GM18499 (cell line): Measurements from ENCODE around the gene ZMAT5.

Experiments
- ATAC-seq: cut with Tn5 transposase; IDR thresholded peaks from one replicate; pipeline ENCODE4 v1.9.1; 2021; ENCODE audit warnings: moderate number of reproducible peaks; ENCODE audit not compliant: insufficient read depth, unreplicated experiment

Gene ZMAT5

DNA sequence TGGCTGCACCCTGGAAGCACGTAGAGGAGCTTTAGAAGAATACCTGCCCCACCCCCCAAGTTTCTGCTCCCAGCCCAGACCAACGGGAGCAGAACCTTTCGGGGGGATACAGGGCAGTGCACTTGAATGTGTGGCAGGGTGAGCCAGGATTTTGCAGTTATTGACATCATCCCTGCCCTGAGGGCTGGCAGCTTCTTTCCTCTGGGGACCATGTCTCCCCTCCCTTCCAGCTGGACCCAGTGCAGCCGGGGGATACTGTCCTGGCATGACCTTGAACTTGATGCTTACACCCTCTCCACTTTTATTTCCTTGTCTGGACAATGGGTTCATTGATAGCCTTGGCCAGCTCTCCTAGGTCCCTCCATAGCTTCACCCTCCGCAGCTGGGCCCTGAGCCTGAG is 51.1 kb downstream of the ZMAT5 start:
- no peak for ATAC-seq

DNA sequence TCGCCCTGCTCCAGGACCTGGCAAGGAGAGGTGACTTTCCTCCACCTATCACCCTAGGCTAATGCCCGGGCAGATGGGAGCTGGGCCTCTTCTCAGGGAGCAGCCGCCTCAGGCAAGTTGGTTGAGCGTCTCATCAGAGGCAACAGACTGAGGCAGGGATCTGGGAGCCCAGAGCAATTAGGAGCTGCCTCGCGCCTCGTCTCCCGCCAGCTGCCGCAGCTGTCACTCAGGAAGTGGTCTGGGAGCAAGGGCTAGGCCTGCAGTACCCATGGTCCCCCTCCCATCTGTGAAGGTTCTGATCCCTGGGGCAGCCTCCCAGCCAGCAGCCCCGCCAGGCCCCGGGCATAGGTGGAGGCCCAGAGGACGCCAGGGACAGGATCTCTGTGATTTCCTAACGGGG is 51.6 kb downstream of the ZMAT5 start:
- ATAC-seq = no peak

DNA sequence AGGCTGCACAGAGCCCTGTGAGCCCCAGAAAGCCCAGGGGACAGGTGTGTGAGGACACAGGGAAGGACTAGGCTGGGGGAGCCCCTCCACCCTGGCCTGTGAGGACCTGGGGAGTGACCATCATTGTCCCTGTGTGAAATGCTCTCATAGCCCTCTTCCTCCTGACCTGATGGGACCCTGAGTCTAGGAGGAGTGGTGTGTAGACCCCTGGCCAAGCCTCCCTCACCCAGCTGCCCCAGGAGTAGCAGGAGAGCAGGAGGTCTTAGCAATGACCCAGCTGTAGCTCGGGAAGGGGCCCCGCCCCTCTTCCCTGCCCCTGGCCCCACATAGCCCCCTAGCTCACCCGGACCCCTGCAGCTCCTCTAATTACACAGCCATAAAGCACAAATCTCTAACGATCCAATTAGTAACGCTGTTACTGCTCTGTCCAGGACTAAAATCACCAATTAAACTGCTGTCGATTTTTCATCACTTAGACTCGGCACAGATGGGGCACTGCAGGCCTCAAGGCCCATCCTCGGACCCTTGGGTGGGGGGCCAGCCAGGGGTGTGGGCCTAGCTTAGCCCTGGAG is 53.6 kb downstream of the ZMAT5 start:
- ATAC-seq = no peak

DNA sequence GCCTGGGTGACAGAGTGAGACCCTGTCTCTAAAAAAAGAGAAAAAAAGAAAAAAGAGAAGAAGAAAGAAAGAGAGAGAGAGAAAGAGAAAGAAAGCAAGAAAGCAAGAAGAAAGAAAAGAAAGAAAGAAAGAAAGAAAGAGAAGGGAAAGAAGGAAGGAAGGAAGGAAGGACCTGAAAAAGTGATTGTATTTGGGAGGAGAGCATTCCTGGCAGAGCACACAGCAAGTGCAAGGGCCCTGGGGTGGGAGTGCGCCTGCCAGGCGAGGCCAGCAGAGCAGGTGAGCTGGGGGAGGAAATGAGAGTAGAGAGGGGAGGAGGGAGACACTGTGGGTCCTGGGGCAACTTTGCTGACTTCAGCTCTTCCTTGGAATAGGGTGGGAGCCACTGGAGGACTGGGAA is 54.7 kb downstream of the ZMAT5 start:
- no peak for ATAC-seq

DNA sequence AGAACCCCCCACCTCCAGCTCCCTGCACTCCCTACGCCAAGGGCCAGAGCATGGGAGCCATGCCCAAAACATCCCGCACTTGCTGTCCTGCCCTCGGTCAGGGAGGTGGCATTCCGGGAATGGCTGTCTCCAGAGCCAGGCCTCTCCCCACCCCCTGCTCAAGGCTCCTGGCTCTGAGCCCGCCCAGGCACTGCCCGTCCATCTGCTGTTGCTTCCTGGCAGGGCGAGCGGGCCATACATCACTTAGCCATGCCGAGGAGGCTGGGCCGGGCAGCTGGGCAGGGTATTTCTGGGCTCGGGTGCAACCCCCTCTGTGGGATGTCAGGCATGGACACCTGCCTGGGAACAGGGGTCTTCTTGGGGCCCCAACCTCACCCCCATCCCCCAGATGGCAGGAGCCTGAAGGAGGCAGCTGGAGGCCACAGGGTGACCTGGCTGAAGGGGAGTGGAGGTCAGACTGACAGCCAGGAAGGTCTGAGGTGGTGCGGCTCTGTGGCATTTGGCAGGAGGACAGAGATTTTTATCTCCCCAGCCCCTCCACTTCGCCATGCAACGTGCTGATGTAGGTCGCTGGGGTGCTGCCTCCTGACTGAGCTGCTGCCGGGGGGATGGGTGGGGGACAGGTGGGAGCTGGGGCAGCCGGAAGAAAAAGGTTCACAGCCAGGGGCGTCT is 55.7 kb downstream of the ZMAT5 start:
- no peak for ATAC-seq

DNA sequence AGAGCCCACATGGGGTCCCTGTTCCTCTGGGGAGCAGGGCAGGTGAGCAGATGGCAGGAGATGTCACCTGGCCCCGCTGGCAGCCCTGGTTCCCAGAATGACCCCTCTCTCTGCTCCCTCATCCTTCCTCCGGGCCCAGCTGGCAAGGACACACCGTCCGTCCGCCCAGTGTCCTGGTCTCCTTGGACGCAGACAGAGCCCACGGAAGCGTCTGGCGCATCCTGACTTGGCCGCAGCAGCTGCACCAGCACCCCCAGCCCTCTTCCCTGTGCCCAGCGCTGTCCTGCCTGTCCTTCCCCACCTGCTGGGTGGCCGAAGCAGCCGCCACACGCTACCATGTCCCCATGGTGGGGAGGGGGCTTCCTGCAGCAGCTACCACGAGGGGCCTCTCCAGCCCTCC is 56.6 kb downstream of the ZMAT5 start:
- no peak for ATAC-seq

DNA sequence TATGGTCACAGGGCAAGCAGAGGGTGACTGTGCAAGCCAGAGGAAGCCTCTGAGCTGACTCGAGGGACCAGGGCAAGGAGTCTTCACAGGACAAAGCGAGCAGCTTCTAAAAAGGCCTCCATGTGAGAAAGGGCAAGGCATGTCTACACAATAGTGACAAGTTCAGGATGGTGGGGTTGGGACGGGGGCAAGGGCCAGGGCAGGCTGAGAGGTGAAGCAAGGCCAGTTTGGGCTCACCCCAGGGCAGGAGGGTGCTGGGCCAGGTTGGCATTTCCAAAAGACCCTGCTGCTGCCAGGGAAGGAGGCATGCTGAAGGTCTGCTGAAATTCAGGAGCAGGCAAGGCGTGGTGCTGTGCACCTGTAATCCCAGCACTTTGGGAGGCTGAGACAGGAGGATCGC is 59.3 kb downstream of the ZMAT5 start:
- ATAC-seq = no peak

DNA sequence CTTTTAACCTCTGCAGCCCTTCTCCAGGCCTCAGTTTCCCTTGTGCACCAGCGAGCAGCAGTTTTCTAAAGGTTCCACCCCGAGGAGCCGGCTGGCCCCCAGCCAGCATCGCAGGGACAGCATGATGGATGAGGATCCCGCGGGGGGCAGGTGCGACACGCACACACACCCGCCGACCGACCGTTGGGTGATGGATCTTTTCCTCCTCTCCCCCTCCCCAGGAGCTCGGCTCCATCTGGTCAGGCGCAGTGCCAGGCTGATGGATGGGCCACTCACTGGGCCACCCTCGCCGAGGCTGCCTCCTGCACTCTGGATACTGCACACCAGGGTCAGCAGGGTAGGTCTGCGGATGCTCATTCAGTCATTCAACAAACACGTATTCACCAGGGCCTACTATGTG is 59.8 kb downstream of the ZMAT5 start:
- ATAC-seq = no peak

DNA sequence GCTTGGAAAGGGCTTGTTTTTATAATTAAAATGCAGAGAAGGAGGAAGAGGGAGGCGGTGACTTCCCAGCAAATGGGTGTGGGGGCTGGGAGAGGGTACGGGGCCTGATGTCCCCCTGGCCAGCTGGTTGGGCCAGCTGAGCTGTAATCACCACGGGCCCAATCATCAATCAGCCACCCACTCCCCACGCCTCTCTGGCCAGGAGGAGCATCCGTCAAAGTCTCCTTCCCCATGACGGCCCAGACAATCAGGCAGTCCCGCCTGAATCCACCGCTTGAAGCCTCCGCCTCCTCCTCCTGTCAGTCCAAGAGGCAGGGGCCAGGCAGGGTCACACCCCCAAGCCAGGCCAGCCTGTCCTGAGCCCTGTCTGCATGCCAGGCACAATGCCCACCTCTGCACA is 60.3 kb downstream of the ZMAT5 start:
- ATAC-seq = no peak

DNA sequence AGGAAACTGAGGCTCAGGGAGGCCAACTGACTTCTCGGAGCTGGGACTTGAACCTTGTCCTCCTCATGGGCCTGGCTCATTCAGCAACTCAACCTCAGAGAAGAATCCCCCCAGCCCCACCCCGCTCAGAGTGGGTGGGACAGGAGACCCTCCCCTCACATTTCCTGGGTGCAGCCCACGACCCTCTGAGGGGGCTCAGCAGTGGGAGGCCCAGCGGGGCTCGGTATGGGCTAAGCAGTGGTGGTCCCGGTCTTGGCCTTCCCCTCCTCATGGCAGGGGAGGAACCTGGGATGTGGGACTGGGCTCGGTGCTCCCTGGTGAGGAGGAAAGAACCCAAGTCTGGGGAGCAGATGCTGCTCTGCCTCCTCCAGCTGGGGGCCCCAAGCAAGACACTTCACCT is 61.2 kb downstream of the ZMAT5 start:
- ATAC-seq = no peak

DNA sequence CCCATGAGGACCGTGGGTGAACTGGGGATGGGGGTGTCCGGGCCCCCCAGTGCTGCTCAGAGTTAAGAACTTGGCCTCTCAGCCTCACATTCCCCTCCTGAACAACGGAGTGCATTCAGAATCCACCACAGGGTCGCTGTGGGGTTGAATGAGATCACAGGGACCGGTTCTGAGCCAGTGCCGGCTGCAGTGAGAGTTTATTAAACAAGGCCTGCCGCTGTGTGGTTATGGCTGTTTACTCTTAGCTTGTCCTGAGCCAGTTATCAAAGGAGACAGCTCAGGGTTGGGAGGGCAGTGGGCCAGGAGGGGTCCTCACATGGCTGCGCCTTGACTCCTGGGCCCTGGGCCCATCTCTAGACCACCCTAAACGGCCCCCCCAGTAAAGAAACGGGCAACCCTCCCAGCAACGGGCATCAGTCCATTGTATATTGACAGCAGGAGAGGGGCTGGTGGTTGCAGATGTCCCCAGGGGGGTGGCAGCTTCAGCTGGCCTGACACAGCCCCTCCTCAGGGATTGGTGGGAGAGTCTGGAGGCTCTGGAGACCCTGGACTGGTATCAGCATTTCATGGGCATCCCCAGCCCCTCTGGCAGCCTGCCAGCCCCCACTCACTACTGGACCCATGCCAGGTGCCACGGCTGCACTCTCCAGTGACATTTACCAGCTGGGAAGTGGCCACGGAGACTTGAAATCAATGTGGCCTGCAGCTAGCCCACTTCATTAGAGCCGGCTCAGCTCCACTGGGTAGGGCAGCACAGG is 62.1 kb downstream of the ZMAT5 start:
- ATAC-seq = no peak

DNA sequence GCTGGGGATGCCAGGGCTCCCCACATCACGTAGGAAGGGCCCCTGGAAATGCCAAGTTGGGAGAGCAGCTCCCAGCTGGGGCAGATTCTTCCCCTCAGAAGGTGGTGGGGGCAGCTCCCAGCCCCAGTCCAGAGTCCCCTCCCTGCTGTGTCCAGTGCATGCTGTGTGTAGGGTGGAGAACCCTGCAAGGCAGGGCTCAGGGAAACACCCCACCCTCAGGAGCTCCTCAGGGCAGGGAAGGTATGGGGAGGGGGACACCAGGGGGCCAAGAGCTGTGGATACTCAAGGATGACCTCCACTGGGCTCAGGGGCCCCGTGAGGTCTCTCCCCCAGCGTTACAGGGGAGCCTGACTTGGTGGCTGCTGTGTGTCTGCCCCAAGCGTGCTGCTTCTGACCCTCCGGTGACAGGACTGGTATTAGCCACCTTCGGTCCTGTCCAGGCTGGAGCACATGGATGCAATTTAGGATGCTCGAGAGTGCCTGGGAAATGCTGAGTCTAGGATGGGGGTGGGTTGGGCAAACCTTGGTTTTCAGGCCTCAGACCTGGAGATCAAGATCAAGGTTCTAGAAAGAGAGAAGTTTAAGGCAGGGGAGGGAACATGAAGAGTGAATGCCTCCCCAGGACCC is 63.1 kb downstream of the ZMAT5 start:
- ATAC-seq = no peak

DNA sequence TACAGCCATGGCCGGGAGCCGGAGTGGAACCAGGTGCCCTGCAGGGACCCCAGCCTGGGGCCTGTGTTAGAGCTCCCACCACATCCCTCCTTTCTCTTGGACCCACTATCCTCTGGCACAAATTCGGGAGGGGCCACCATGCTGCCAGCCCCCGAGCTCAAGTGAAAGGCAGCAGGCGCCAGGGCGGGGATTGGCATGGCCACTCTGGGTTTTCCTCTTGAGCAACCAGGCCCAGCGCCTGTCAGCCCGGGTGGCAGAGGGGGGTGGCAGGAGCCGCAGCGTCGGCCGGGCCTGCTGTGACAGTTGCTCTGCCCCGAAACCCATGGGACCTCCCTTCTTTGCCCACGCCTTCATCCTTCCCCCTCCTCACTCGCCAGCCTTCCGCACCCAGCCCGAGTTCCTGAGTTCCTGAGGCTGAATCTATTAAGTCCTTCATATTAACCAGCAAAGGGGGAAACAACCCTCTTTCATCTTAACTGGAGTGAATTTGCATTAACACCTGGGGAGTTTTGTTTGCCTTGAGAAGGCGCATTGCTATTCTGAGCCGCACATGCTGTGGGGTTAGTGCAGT is 63.8 kb downstream of the ZMAT5 start:
- no peak for ATAC-seq

DNA sequence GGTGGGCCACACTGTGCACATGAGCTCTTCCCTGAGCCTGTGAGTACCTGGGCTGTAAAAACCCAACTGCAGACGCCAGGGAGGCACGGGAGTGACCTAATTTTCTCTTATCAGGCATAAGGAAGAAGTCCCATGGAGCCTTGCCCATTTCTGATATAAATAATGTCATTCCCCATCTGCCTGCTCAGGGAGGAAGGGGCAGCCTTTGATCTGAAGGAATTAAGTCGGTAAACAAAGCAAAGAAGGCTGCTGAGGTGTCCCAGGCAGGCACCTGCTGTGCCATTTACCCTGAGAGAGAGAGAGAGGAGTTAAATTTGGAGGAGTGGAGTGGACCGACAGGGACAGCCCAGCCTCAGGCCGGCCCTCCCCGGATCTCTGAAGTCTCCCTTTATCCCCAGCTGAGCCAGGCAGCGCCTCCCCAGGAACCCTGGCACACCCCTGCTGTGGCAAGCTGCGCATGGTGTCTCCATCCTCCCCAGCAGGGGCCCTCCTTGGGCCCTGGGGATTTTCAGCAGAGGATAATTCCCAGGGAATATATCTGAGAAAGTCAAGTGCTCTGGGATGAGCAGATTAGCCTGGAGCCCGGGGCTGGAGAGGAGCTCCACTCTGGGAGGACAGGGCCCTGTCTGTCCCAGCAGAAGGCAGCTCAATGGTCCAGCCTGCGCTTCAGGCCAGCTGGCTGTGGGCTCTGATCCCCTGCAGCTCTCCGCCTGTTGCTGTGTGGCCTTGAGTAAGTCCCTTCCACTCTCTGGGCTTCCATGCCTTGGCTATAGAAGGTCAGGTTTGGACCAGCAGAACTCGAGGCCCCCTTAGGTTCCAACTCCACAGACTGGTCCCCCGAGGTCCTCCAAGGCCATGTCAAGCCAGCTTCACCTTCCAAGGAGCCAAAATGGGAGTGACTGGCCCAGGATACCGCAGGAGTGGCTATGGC is 64.5 kb downstream of the ZMAT5 start:
- no peak for ATAC-seq

DNA sequence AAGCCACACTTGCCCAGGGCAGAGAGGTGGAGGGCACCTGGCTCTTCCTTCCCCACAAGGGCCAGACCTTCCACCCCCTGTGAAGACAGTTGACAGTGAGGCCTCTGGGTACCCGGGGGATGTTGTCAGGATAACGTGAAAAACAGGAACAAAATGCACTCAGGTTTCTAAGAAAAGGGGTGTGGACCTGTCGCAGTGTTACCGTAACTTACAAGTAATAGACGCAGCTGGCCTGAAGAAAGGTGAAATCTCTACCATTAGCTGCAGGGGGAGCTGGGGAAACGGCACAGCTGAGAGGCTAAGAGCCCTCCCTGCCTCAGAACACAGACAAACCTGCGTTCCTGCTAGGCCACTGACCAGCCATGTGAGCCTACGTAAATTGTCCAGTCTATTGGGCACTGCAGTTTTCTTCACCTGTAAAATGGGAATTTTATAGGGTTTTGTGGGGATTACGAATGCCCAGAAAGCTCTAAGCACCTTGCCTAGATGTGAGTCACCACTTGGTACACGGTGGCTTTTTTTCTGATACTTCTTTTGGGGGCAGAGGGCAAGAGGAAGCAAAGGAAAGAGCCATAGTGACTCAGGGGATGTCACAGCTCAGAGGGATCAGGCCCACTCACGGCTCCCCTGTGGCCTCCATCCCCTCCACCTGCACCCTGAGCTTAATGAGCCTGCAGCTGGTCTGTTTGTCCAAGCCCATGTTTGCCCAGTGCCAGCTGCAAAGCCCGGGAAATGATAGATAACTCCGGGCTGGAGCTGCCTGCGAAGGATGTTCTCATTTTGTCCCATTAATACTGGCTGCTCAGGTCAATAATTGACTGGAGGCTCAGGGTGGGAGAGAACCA is 65.4 kb downstream of the ZMAT5 start:
- ATAC-seq = no peak

DNA sequence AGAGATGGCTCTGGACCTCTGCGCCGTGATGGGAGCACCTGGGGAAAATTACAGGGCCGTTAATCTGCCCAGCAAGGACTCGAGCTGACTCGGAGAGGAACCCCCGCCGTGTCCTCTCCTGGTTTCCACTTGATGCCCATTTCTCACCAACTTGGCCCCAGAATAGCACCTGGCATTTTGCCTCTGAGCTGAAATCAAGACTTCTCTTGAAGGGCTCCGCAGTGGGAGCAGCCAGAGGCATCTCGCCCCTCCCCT is 66.0 kb downstream of the ZMAT5 start:
- ATAC-seq = no peak

DNA sequence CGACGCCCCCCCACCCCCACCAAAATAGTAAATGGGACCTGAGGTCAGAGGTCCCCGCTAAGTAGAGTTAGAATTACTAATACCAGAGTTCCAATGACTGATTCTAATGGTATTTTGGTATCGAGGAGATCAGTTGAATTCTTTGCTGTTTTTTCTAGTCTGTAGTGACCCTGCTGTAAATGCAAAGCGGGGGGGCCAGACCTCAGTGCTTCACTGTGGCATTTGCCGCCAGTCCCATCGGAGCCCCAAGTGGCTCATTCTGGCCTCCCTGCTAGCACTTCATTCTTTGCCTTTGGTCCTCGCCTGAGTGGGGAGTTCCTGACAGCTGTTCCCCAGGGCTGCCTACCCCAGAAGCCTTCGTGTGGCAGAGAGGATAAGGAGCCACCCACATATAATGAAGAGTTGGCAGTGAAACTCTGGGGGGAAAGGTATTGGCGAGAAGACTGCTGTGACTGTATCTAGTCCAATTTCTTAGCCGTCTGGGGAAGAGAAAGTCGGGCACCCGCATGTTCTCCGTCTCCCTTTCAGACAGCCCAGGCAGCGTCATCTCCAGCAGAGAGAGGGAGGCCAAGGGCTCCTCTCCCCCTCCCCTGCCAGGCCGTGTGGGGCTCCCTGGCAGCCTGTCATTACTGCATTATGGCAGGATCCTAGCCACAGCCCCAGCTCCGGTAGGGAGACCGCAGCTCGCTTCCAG is 66.5 kb downstream of the ZMAT5 start:
- no peak for ATAC-seq

DNA sequence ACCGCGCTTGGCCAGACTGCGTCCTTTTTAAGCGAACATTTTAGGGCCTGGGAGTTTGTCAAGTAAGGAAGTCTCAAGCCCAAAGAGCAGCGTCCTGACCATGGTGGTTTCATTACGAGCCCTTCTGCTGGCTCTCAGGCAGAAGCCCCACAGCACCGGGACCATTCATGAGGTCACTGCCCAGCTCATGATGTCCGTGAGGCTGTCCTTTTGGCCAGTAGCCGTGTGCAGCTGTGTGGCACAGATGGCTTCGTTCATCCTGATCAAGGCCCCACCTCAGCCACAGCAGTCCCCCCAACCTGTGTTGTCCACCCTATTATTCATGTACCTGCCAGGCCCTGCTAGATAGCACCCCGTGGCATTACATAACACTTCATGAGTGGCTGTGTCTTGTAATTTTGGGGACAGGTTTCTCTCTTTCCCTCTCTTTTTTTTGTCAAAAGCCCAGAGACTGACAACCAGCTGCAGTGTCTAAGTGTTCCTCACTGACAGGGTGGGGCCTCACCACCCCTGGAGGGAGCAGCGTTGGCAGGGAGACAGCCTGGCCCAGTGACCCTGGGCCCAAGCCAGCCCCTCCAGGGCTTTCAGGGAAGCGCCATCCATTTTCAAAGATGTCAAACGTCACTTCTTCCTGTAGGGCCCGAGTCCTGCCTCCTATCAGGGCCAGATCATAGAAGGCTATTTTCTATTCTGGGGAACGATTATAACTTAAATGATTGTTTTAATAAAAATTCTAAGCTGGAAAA is 68.8 kb downstream of the ZMAT5 start:
- ATAC-seq = no peak
